ENCODE measurements around the gene MGAT1.

DNA sequence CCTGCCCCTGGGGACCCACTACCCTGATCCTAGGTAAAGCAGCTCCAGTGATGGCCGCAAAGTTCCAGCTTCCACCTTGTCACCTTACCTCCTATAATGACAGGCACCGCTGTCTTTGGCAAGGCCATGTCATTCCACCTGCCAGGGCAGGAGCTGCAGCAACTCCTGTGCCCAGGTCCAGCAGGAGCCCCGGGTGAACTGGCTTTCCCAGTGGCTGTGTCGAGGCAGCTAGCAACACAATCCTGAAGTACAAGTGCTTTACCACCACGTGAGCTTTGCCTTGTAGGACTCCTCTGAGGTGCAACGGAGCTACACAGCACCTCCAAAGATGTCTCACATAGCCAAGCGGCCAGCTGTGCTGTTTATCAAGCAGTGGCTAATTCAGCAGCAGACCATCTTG lies 20.7 kb upstream of the MGAT1 start:
- TF ChIP-seq CTCF (IDR thresholded peaks at IDR 0.05 in 4 of 5, conservative IDR thresholded peaks at IDR 0.05 in 1 of 5) (no peak), POLR2A (IDR thresholded peaks at IDR 0.05) (no peak)
